SK-N-SH (cell line): ENCODE results near the gene CCNY. TPM values are rescaled to one million over a fixed set of nuclear protein-coding genes. Genes with fewer than 3 reads are reported as not detected.
"Not testable (repeated sequence)": the region's sequence is repeated elsewhere in the genome, so short reads cannot be mapped to it uniquely, and the experiment has no call there.

Experiments used
- CTCF ChIA-PET: fragments of 300-600, 350-600 bp; formaldehyde crosslinking; extraction: SDS; loops from one replicate; lab custom pipeline; 2021; lab: Yijun Ruan, JAX
- POLR2A ChIA-PET: fragments of 350-600 bp; sonication (Branson Sonifier 250); formaldehyde crosslinking; extraction: SDS; loops from one replicate; lab custom pipeline; 2020; ENCODE audit warnings: antibody characterized with exemption, inconsistent platforms; lab: Yijun Ruan, JAX
- DNase-seq: peaks from one replicate; pipeline ENCODE4 v3.0.0; 2012
- H2AFZ ChIP-seq: fragments of 200-600 bp; sonication (generic); 2 replicates; pipeline ENCODE4 v1.8.1; 2016; ENCODE audit warnings: antibody characterized with exemption, mild to moderate bottlenecking, low read depth
- H3F3A ChIP-seq: fragments of 200-600 bp; sonication (generic); replicated peaks from 2 replicates; pipeline ENCODE3; 2016; ENCODE audit warnings: antibody characterized with exemption, mild to moderate bottlenecking; ENCODE audit not compliant: insufficient read depth
- H3K27ac ChIP-seq, 2 experiments: fragments of 200-500 bp in 1 of 2; fragments of 200-600 bp in 1 of 2; sonication (Bioruptor generic) in 1 of 2; sonication (generic), shearing (Covaris generic) in 1 of 2; 2 replicates each; pipeline versions ENCODE4 v1.5.1 to v1.6.1; 2014 to 2016; ENCODE audit warnings: low read depth in 2 of 2, inconsistent platforms in 1 of 2, low read length in 1 of 2, mild to moderate bottlenecking in 1 of 2, mixed read lengths in 1 of 2
- H3K27me3 ChIP-seq: fragments of 200-600 bp; sonication (generic), shearing (Covaris generic); 2 replicates; pipeline ENCODE4 v1.6.1; 2016; ENCODE audit warnings: mixed run types; ENCODE audit not compliant: insufficient read depth
- H3K36me3 ChIP-seq, 2 experiments: fragments of 200-500 bp in 1 of 2; fragments of 200-600 bp in 1 of 2; sonication (Bioruptor generic) in 1 of 2; sonication (generic) in 1 of 2; replicated peaks in 1 of 2; 2 replicates each; pipeline versions ENCODE3 to v1.5.1; 2014 to 2016; ENCODE audit warnings: low read length in 1 of 2, mild to moderate bottlenecking in 1 of 2; ENCODE audit not compliant: insufficient read depth in 2 of 2, control insufficient read depth in 1 of 2
- H3K4me1 ChIP-seq, 2 experiments: fragments of 200-500 bp in 1 of 2; fragments of 200-600 bp in 1 of 2; sonication (Bioruptor generic) in 1 of 2; sonication (generic), shearing (Covaris generic) in 1 of 2; 2 replicates each; pipeline versions ENCODE4 v1.5.1 to v1.6.1; 2014 to 2016; ENCODE audit warnings: low read depth in 1 of 2, low read length in 1 of 2, mixed run types in 1 of 2; ENCODE audit not compliant: insufficient read depth in 2 of 2, control insufficient read depth in 1 of 2
- H3K4me2 ChIP-seq: fragments of 200-600 bp; sonication (generic), shearing (Covaris generic); 2 replicates; pipeline ENCODE4 v1.6.1; 2017; ENCODE audit warnings: mixed run types
- H3K4me3 ChIP-seq, 2 experiments: fragments of 200-500 bp in 1 of 2; fragments of 200-600 bp in 1 of 2; sonication (Bioruptor generic) in 1 of 2; sonication (generic), shearing (Covaris generic) in 1 of 2; 2 replicates each; pipeline versions ENCODE4 v1.5.1 to v1.8.1; 2014 to 2016; ENCODE audit warnings: low read depth in 2 of 2, inconsistent platforms in 1 of 2, low read length in 1 of 2, mild to moderate bottlenecking in 1 of 2, mixed read lengths in 1 of 2, moderate library complexity in 1 of 2
- H3K79me2 ChIP-seq: fragments of 200-600 bp; sonication (generic); 2 replicates; pipeline ENCODE4 v1.8.1; 2017; ENCODE audit warnings: mild to moderate bottlenecking; ENCODE audit not compliant: insufficient read depth
- H3K9ac ChIP-seq: fragments of 200-600 bp; sonication (generic); 2 replicates; pipeline ENCODE4 v1.6.1; 2017; ENCODE audit warnings: mixed run types
- H3K9me2 ChIP-seq: fragments of 200-600 bp; sonication (generic); 2 replicates; pipeline ENCODE4 v1.6.1; 2017; ENCODE audit warnings: mixed run types
- H3K9me3 ChIP-seq: fragments of 200-600 bp; sonication (generic); 2 replicates; pipeline ENCODE4 v1.6.1; 2017; ENCODE audit warnings: mixed run types, mild to moderate bottlenecking, moderate library complexity
- H4K20me1 ChIP-seq: fragments of 200-600 bp; sonication (generic); 2 replicates; pipeline ENCODE4 v1.6.1; 2017; ENCODE audit warnings: mild to moderate bottlenecking, mixed run types; ENCODE audit not compliant: insufficient read depth
- CHD2 ChIP-seq: fragments of 150-350 bp; IDR thresholded peaks from 2 replicates; pipeline ENCODE4 v1.6.1; 2018; ENCODE audit warnings: low read length; ENCODE audit not compliant: partially characterized antibody
- EZH2phosphoT487 ChIP-seq: fragments of 200-600 bp; sonication (generic); IDR thresholded peaks from 2 replicates; pipeline ENCODE4 v1.6.1; 2017; ENCODE audit warnings: low read depth, mixed run types, mild to moderate bottlenecking, antibody characterized with exemption, moderate library complexity, borderline replicate concordance
- GATA2 ChIP-seq: sonication (generic); formaldehyde crosslinking; IDR thresholded peaks from 2 replicates; pipeline ENCODE4 v1.5.0; 2020; ENCODE audit warnings: mild to moderate bottlenecking, missing genetic modification reagents
- NFIC ChIP-seq: IDR thresholded peaks from 2 replicates; pipeline ENCODE4 v1.4.0; 2012; ENCODE audit warnings: borderline replicate concordance
- NRF1 ChIP-seq: IDR thresholded peaks from 2 replicates; pipeline ENCODE4 v1.6.1; 2012; ENCODE audit warnings: low read depth, mild to moderate bottlenecking, low read length
- ZBTB33 ChIP-seq: IDR thresholded peaks from 2 replicates; pipeline ENCODE4 v1.4.0; 2012; ENCODE audit warnings: low read depth, borderline replicate concordance
- WGBS: methylation state at CpG from one replicate; pipeline ENCODE4 v1.1.6; 2017; ENCODE audit warnings: low lambda C conversion rate; 5-methylcytosine and 5-hydroxymethylcytosine counted together
- polyA plus RNA-seq, 3 experiments: library from polyadenylated mRNA; depleted of rRNA; stranded (reverse); fragments of >200 nt; gene quantifications; 2 replicates each; pipeline ENCODE4 v1.2.3, GENCODE V29; 2012
- TF ChIP-seq, protein P1 (sequence below): IDR thresholded peaks from 2 replicates; pipeline ENCODE4 v1.6.1; 2012; ENCODE audit warnings: mild to moderate bottlenecking, low read depth, low read length, moderate library complexity
- TF ChIP-seq, protein P2 (sequence below): IDR thresholded peaks from 2 replicates; pipeline ENCODE4 v1.4.0; 2012; ENCODE audit warnings: low read depth
- TF ChIP-seq, protein P3 (sequence below): fragments of 200-600 bp; sonication (generic); IDR thresholded peaks from 2 replicates; pipeline ENCODE4 v1.6.1; 2017; ENCODE audit warnings: antibody characterized with exemption, mild to moderate bottlenecking, moderate library complexity

The CCNY gene
- polyA plus RNA-seq, 1 of the 3 experiments (the other 2 are of a cell fraction), result 29.4 TPM

- TF ChIP-seq ZBTB33 (no peak), EZH2phosphoT487 (no peak)
These were observed 200.5 kb downstream of the CCNY start (continued) for GRCh38 chr10:35536789-35537188.

- WGBS, result 92% methylated on average over 3 of the region's 3 CpGs
- H3K79me2 ChIP-seq, result not testable (repeated sequence)
These were observed 201.6 kb downstream of the CCNY start for GRCh38 chr10:35537925-35538324.

DNA sequence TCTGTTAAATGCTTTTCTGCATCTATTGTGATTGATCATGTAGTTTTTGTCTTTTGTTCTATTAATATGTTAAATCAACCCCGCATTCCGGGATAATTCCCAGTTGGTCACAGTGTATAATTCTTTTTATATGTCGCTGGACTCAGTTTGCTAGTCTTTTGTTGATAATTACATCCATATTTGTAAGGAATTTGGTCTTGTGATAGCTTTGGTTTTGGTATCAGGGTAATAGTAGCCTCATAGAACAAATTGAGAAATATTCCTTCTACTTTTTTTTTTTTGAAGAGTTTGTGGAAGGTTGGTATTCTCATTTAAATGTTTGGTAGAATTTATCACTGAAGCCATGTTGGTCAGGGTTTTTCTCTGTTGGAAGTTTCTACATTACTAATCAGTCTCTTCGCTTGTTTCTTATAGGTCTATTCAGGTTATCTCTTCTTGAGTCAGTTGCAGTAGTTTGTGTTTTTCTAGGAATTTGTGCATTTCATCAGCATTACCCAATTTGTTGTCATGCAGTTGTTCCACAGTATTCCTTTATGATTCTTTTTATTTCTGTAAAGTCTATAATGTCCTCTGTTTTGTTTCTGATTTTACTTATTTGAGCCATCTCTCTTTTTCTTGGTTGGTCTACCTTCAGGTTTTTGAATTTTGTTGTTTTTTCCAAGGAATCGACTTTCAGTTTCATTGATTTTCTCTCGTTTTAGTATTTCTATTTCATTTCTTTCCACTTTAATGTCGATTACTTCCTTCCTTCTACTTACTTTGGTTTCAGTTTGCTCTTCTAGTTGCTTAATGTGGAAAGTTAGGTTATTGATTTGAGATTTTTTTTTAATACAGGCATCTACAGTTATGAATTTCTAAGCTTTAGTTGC lies 204.2 kb downstream of the CCNY start:
- H3K4me3 ChIP-seq, result no peak overlapping the region
- H3K79me2 ChIP-seq, result peaks cover 9% of the 10 kb centered on the region; the same call in 1 of the 2 replicates
- ChIA-PET POLR2A (no interaction called here), CTCF (interaction anchor here (1.5 kb wide), 1 partner anchor 22 kb away, joined by 5 read pairs; no protein-coding TSS in a partner anchor)
- H3K27me3 ChIP-seq, result no peaks in the 10 kb centered on the region
- DNase-seq, result no peak
- H3F3A ChIP-seq, result no peaks in the 10 kb centered on the region
- no peak overlapping the region for H3K4me2 ChIP-seq
- peaks cover 18 to 26% of the 10 kb centered on the region in 2 experiments for H3K36me3 ChIP-seq
- H3K9me3 ChIP-seq, result no peaks in the 10 kb centered on the region
- no peaks in the 10 kb centered on the region for H4K20me1 ChIP-seq
- no peaks in the 10 kb centered on the region for H3K9me2 ChIP-seq
- H2AFZ ChIP-seq, result no peak overlapping the region
- H3K27ac ChIP-seq, result no peak overlapping the region
- no peak for TF ChIP-seq NRF1
- no peaks in the 10 kb centered on the region for H3K4me1 ChIP-seq
- H3K9ac ChIP-seq, result no peak overlapping the region
- 95% methylated on average over 7 of the region's 7 CpGs for WGBS

More at GRCh38 chr10:35537925-35538324, 201.6 kb downstream of the CCNY start:
- H3K9me3 ChIP-seq, CTCF ChIA-PET, H3K4me3 ChIP-seq, H3K27me3 ChIP-seq, H3K4me2 ChIP-seq, H3K27ac ChIP-seq, H3K9ac ChIP-seq, H3K4me1 ChIP-seq, H3F3A ChIP-seq, POLR2A ChIA-PET, DNase-seq, H2AFZ ChIP-seq, H3K9me2 ChIP-seq, H4K20me1 ChIP-seq: not testable (repeated sequence)
- peaks cover 22 to 46% of the 10 kb centered on the region in 2 experiments for H3K36me3 ChIP-seq

DNA sequence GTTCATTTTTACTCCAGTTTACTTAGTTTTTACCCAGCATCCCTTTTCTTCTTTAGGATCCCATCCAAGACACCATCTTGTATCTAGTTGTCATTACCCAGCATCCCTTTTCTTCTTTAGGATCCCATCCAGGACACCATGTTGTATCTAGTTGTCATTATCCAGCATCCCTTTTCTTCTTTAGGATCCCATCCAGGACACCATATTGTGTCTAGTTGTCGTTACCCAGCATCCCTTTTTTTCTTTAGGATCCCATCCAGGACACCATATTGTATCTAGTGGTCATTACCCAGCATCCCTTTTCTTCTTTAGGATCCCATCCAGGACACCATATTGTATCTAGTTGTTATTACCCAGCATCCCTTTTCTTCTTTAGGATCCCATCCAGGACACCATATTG lies 205.4 kb downstream of the CCNY start:
- Histone ChIP-seq H3K27me3 (no peaks in the 10 kb centered on the region), H2AFZ (no peak overlapping the region), H3K27ac (no peak overlapping the region), H4K20me1 (no peaks in the 10 kb centered on the region), H3K9me2 (no peaks in the 10 kb centered on the region), H3K4me3 (no peak overlapping the region), H3K4me2 (no peak overlapping the region), H3K36me3 (peaks cover 16 to 21% of the 10 kb centered on the region in 2 experiments), H3K4me1 (peaks cover under 1 to 7% of the 10 kb centered on the region in 2 experiments; a peak in 2 of 4 replicates), H3K79me2 (peaks cover 9% of the 10 kb centered on the region; the same call in 1 of the 2 replicates), H3K9me3 (no peaks in the 10 kb centered on the region), H3K9ac (no peak overlapping the region), H3F3A (peaks cover 5% of the 10 kb centered on the region)
- ChIA-PET POLR2A (no interaction called here), CTCF (interaction anchor here (1.5 kb wide), 1 partner anchor 21 kb away, joined by 5 read pairs; no protein-coding TSS in a partner anchor)
- no peak for DNase-seq
- WGBS, result 88% methylated on average over 1 of the region's 1 CpG
- TF ChIP-seq, protein P1, sequence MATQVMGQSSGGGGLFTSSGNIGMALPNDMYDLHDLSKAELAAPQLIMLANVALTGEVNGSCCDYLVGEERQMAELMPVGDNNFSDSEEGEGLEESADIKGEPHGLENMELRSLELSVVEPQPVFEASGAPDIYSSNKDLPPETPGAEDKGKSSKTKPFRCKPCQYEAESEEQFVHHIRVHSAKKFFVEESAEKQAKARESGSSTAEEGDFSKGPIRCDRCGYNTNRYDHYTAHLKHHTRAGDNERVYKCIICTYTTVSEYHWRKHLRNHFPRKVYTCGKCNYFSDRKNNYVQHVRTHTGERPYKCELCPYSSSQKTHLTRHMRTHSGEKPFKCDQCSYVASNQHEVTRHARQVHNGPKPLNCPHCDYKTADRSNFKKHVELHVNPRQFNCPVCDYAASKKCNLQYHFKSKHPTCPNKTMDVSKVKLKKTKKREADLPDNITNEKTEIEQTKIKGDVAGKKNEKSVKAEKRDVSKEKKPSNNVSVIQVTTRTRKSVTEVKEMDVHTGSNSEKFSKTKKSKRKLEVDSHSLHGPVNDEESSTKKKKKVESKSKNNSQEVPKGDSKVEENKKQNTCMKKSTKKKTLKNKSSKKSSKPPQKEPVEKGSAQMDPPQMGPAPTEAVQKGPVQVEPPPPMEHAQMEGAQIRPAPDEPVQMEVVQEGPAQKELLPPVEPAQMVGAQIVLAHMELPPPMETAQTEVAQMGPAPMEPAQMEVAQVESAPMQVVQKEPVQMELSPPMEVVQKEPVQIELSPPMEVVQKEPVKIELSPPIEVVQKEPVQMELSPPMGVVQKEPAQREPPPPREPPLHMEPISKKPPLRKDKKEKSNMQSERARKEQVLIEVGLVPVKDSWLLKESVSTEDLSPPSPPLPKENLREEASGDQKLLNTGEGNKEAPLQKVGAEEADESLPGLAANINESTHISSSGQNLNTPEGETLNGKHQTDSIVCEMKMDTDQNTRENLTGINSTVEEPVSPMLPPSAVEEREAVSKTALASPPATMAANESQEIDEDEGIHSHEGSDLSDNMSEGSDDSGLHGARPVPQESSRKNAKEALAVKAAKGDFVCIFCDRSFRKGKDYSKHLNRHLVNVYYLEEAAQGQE, result no peak
- TF ChIP-seq NFIC, result no peak
- no peak for TF ChIP-seq GATA2 (CRISPR knock-in tag)
- TF ChIP-seq CHD2, result no peak
- TF ChIP-seq, protein P2, sequence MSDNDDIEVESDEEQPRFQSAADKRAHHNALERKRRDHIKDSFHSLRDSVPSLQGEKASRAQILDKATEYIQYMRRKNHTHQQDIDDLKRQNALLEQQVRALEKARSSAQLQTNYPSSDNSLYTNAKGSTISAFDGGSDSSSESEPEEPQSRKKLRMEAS, result no peak
- TF ChIP-seq, protein P3, sequence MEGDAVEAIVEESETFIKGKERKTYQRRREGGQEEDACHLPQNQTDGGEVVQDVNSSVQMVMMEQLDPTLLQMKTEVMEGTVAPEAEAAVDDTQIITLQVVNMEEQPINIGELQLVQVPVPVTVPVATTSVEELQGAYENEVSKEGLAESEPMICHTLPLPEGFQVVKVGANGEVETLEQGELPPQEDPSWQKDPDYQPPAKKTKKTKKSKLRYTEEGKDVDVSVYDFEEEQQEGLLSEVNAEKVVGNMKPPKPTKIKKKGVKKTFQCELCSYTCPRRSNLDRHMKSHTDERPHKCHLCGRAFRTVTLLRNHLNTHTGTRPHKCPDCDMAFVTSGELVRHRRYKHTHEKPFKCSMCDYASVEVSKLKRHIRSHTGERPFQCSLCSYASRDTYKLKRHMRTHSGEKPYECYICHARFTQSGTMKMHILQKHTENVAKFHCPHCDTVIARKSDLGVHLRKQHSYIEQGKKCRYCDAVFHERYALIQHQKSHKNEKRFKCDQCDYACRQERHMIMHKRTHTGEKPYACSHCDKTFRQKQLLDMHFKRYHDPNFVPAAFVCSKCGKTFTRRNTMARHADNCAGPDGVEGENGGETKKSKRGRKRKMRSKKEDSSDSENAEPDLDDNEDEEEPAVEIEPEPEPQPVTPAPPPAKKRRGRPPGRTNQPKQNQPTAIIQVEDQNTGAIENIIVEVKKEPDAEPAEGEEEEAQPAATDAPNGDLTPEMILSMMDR, result no peak
